ENCODE results near the gene NIFK. TPM values are rescaled to one million over a fixed set of nuclear protein-coding genes. Genes with fewer than 3 reads are reported as not detected.
"Not testable (repeated sequence)": the region's sequence is repeated elsewhere in the genome, so short reads cannot be mapped to it uniquely, and the experiment has no call there.

NIFK gene
- polyA plus RNA-seq, 10 donors: 47.3 to 71.9 (median 56.3) TPM

- DNase-seq: no peak
Observed at GRCh38 chr2:121698318-121698930, 38.3 kb downstream of the NIFK start.

GRCh38 chr2:121697108-121697631 is 39.5 kb downstream of the NIFK start:
- DNase-seq: peak in 1 of 3 donors; percentile 11

- DNase-seq: no peak
Observed at GRCh38 chr2:121696410-121696930, 40.2 kb downstream of the NIFK start.

GRCh38 chr2:121695171-121695451 is 41.6 kb downstream of the NIFK start:
- DNase-seq: no peak

GRCh38 chr2:121694398-121695170 is 42.1 kb downstream of the NIFK start:
- DNase-seq: no peak

GRCh38 chr2:121690572-121690971 is 46.1 kb downstream of the NIFK start:
- not testable (repeated sequence) for DNase-seq

- no peak for DNase-seq
Observed at GRCh38 chr2:121690095-121690494, 46.6 kb downstream of the NIFK start.

- peak; percentile 54 to 82 (median 71) for DNase-seq
Observed at GRCh38 chr2:121689356-121689755, 47.3 kb downstream of the NIFK start.

- no peak for DNase-seq
Observed at GRCh38 chr2:121688820-121689219, 47.9 kb downstream of the NIFK start.

- no peak for DNase-seq
Observed at GRCh38 chr2:121686902-121687301, 49.8 kb downstream of the NIFK start.

- no peak for DNase-seq
Observed at GRCh38 chr2:121686218-121686617, 50.5 kb downstream of the NIFK start.

GRCh38 chr2:121682396-121683298 is 54.0 kb downstream of the NIFK start:
- DNase-seq: no peak

- no peak for DNase-seq
Observed at GRCh38 chr2:121677855-121678254, 58.8 kb downstream of the NIFK start.

Other genes starting within 250 kb of the NIFK start
- not detected for gene RNU4ATAC, start 206.0 kb downstream of the NIFK start, polyA plus RNA-seq (ENCODE audit: insufficient read length in 10 of 10)
- gene CLASP1, start 87.4 kb downstream of the NIFK start, polyA plus RNA-seq (ENCODE audit: insufficient read length in 10 of 10): 10 to 100 TPM; 44.5 to 75.7 (median 54.0) TPM
- 10 to 100 TPM; 46.5 to 59.1 (median 54.5) TPM for gene TSN, start 18.8 kb upstream of the NIFK start, polyA plus RNA-seq (ENCODE audit: insufficient read length in 10 of 10)

Measured in muscle of back (tissue), 11 donors.